Limb (tissue), 2 donors: ENCODE measurements around the gene CD8B2.
A peak's percentile ranks its signal among the peaks of the same experiment; 100 is the strongest.
"Not testable (repeated sequence)": the region's sequence is repeated elsewhere in the genome, so short reads cannot be mapped to it uniquely, and the experiment has no call there.

Source experiments
- DNase-seq, 2 donors: peaks; one replicate each; pipeline ENCODE4 v3.0.0-alpha.2; 2016; ENCODE audit errors: extremely low spot score in 2 of 2

CD8B2 gene

DNA sequence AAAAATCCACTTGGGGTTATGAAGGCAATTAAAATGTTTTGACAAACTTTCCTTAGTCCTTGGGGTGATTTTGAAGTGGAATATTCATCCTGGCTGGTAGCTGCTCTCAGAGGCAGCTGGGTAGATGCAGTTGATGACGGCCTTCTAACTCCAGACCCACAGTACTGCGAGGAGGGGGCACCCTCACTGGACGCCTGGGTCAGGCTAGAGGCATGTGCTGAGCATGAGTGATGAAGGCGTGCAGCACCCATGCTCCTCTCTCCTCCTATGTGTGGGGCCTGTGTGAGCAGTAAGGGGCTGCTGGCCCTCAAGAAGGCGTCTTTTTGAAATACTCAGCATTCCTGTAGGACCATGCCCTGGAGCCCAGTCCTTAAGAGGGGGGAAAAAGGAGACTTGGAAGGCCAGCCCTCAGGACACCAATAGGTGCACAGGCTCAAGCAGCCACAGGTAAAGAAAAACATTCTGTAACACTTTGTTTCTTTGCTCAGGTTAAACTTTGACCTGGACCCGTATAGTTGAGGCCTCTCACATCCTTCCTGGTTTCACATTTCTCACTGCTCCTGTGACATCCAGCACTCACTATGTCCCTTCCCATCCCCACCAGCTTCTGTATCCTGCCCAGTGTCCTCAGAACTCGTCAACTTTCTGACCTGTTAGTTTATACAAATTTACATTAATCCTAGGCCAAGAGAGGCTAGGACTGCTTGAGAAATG is 64.4 kb downstream of the CD8B2 start:
- DNase-seq = no peak

DNA sequence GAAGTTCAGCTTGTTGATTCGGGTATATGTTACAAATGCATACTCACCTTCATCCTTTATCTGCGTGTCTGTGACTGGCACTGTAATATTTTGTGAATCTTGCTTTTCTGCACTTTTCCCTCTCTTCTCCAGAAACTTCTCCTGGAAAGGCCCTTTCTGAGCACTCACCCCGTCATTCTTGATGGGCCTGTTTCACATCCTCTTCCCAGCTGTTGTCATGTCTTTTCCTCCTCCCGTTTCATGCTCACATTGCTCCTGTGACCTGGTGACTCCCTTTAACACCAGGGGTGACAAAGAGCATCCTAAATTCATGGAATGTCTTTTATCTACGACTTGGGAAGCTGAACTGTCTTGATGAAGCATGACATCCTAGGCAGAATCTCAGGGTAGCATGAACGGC is 65.8 kb downstream of the CD8B2 start:
- DNase-seq = no peak

DNA sequence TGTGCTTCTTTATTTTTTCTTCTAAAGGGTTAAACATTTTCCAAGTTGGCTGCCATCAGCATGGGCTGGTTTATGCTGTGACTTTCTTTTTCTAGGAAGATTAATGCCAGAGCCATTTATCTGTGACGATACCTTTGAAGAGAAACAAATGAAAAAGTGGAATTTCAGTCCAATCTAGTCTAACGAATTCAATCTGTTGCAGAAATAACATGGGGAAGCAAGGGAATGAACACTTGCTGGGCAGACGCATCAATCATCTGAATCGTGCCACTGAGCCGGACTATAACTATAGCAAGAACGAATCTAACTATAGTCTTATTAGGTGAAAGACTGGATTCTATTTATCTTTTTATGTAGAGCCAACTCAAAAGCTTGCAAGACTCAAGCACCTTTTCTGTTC is 66.2 kb downstream of the CD8B2 start:
- no peak for DNase-seq

- DNase-seq = no peak
These were observed 67.2 kb downstream of the CD8B2 start for GRCh38 chr2:106554411-106554810.

DNA sequence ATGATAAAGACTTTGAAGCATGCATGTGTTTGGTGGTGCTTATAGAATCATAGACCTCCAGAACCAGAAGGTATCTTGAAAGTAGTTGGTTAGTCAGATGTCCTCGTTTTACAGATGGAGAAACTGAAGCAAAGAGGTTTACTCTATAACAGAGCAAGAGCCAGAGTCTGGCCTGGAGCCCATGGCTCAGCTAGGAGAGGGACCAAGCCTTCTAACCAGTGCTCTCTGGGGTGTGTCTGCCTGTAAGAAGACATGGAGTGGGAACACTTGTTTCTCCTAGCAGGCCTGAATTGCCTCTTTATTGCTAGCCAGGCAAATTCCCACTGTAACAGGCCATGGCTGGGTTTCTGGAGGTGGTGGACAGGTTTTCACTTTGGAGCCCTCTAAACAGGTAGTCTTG is 67.9 kb downstream of the CD8B2 start:
- no peak for DNase-seq

DNA sequence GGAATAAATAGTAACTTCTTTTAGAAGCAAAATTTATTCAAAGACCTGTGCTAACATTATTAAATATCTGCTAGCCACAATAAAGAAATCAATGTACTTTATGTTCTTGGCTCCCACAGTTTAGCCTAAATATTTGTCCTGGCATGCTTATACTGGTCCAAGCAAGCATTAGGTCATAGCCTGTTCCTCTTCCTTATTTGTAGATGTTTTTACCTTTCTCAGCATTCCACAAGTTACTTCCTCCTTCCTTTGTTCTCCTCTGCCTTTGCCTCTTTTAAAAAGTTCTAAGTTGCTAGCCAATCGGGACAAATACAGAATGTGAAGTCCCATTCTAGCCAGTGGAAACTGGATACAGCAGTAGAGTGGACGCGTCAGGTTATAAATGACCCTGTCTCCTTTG is 72.6 kb downstream of the CD8B2 start:
- not testable (repeated sequence) for DNase-seq

GRCh38 chr2:106560773-106561172 is 73.6 kb downstream of the CD8B2 start:
- DNase-seq = no peak

GRCh38 chr2:106561356-106561755 is 74.2 kb downstream of the CD8B2 start:
- DNase-seq = peak; percentile 17 to 50

- no peak for DNase-seq
These were observed 74.6 kb downstream of the CD8B2 start for GRCh38 chr2:106561803-106562202.

- peak in 1 of 2 donors; percentile 15 for DNase-seq
These were observed 75.4 kb downstream of the CD8B2 start for GRCh38 chr2:106562268-106563186.

GRCh38 chr2:106563195-106563594 is 76.0 kb downstream of the CD8B2 start:
- DNase-seq = no peak

- DNase-seq = no peak
These were observed 78.4 kb downstream of the CD8B2 start for GRCh38 chr2:106565599-106565998.

- DNase-seq = no peak
These were observed 78.9 kb downstream of the CD8B2 start for GRCh38 chr2:106566050-106566449.

DNA sequence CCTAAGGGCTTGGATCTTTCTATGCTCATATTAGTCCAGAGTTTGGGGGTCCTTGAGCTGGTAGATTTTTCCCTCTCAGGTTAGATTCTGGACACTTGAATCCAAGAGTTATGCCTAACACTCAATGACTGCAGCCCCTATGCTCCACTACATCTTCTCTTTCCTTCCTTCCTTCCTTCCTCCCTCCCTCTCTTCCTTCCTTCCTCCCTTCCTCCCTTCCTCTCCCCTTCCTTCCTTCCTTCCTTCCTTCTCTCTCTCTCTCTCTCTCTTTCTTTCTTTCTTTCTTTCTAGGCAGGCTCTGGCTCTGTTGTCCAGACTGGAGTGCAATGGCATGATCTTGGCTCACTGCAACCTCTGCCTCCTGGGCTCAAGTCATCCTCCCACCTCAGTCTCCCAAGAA is 79.3 kb downstream of the CD8B2 start:
- not testable (repeated sequence) for DNase-seq

GRCh38 chr2:106570316-106570715 is 83.2 kb downstream of the CD8B2 start:
- no peak for DNase-seq
